ENCODE data around the gene MTMR3.

DNA sequence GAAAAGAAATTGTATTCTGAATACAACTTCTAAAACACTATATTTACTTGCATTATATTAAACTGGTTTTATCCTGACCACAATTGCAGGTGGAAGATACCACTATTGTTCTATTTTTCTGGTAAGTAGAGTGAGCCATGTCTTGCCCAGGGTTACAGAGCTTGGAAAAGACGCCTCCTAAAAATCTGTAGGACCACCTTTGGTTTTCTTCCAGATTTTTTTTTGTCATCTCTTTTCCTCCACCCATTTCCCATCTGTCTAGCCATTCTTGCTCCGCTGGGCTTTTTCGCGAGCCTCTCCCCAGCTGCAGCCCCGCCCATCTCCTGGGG is 294 bp upstream of the MTMR3 start:
- TF ChIP-seq, protein P1, sequence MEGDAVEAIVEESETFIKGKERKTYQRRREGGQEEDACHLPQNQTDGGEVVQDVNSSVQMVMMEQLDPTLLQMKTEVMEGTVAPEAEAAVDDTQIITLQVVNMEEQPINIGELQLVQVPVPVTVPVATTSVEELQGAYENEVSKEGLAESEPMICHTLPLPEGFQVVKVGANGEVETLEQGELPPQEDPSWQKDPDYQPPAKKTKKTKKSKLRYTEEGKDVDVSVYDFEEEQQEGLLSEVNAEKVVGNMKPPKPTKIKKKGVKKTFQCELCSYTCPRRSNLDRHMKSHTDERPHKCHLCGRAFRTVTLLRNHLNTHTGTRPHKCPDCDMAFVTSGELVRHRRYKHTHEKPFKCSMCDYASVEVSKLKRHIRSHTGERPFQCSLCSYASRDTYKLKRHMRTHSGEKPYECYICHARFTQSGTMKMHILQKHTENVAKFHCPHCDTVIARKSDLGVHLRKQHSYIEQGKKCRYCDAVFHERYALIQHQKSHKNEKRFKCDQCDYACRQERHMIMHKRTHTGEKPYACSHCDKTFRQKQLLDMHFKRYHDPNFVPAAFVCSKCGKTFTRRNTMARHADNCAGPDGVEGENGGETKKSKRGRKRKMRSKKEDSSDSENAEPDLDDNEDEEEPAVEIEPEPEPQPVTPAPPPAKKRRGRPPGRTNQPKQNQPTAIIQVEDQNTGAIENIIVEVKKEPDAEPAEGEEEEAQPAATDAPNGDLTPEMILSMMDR (IDR thresholded peaks at IDR 0.05) = no peak
- no peak for TF ChIP-seq POLR2A (IDR thresholded peaks at IDR 0.05)

Data from right lobe of liver (tissue), 4 donors.